GM19395 (cell line): ENCODE measurements around the gene ACTC1.

Experiments used
- ATAC-seq: cut with Tn5 transposase; IDR thresholded peaks from one replicate; pipeline ENCODE4 v1.9.1; 2021; ENCODE audit warnings: mild to moderate bottlenecking, moderate library complexity; ENCODE audit not compliant: unreplicated experiment

Gene ACTC1

DNA sequence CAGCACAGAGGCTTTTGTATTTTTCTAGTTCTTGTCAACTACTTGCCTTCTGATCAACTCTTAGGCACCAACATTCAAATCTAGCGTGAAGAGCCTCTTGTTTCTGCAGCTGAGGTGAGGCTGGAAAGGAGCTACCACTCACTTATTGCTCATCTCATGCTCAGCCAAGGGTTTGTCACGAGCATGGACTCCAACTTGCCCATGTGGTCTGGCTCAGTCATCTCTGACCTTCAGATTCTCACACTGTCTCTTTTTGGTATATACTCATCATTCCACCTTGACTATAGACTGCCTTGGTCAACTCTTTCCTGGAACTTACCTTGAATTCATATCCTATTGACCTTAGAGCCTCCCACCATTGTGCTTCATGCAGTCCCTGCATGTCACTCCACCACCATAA lies 35.4 kb downstream of the ACTC1 start:
- no peak for ATAC-seq

DNA sequence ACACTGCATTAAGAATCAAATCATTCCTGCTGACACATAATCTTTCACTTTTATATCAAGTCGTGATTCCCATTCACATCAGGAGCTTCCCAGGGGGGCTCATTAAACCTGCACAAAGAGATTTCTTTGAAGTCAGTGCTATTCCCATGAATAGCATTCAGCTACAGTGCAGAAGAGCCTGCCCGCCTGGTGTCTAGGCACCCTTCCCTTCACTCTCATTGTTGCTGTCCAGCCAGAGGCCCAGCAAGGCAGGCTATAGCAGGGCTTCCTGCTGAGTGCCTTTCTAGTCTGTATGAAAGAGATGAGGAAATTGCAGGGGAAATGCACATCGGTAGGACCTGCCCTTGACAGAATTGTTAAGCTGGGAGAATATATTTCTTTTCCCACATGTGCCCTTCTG lies 36.0 kb downstream of the ACTC1 start:
- ATAC-seq, result no peak

DNA sequence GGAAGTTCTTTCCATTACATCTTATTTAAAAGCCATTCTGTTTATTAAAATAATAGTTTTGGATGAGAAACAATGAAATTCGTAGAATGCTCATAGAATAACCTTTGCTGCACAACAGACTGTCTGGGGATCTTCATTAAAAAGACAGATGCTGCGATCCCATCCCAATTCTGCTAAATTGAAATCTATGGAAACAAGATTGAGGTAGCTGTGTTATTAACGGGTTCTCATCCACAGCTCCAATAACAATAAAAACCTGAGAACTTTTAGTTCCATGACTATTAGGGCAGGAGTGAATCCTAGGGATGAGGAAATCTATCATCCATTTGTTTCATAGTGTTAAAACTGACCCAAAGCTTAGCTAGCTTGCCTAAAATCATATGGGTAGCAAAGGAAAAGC lies 38.1 kb downstream of the ACTC1 start:
- ATAC-seq, result no peak

- ATAC-seq, result no peak
These were observed 40.0 kb downstream of the ACTC1 start for GRCh38 chr15:34755419-34755773.

DNA sequence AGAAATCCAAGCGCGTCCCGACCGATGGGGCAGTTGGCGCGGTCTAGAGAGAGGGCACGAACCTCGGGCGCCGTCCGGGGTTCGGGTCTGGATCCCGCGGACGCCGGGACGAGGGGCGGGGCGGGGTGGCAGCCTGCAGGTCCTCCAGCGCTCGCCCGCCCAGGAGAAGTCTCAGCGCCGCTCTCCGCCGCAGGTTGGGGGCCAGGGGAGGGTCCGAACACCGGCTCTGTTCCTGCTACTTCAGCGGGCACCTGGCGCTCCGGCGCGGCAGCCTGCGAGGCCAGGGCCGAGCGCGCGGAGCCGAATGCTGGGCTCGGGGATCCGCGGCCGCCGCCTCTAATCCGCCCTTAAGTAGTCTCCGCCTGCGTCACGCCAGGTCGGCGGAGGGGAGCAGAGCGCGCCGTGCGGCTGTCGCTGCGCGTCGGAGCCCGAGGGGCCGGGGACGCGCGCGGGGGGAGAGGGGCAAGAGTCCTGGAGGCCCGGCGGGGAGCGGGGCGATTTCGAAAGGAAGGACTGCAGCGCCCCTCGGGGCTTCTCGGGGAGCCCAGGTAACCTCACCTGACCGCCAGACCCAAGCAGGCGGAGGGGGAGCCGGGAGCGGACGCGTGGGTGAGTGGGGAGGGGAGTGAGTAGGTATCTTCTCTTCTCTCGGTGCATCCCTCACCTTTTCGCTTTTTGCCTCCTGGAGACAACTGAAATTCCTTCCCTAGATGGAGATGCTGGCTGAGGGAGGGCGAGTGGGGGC lies 40.5 kb downstream of the ACTC1 start, which contains the start of gene GJD2:
Gene GJD2 (minus strand): TSS at position 325 of the 745 bp plus-strand sequence. CDS start 510 bp downstream, outside the sequence.
- no peak for ATAC-seq

- no peak for ATAC-seq
These were observed 41.2 kb downstream of the ACTC1 start for GRCh38 chr15:34754171-34754601.

- no peak for ATAC-seq
These were observed 42.0 kb downstream of the ACTC1 start for GRCh38 chr15:34753236-34753894.

DNA sequence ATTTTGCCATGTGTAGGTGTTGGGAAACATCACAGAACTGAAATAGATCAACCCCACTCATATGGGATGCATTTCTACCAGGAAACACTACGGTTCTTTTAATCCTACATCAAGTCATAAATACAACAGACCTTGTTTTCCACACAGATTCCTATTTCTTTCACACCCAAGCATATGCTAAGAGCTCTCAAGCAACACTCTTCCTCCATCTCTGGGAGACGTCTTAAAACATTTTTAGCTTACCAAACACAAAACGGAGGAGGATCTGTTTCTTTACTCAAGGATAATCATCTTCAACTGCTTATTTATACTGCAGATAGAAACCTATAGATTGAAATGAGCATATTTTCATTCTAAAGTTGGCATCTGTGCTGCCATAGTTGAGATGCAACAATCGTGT lies 45.7 kb downstream of the ACTC1 start:
- no peak for ATAC-seq
